ENCODE results near the gene LRP1B.
A peak's percentile ranks its signal among the peaks of the same experiment; 100 is the strongest.

LRP1B gene

GRCh38 chr2:141943918-141944317, 186.9 kb downstream of the LRP1B start:
- no peak for DNase-seq

DNA sequence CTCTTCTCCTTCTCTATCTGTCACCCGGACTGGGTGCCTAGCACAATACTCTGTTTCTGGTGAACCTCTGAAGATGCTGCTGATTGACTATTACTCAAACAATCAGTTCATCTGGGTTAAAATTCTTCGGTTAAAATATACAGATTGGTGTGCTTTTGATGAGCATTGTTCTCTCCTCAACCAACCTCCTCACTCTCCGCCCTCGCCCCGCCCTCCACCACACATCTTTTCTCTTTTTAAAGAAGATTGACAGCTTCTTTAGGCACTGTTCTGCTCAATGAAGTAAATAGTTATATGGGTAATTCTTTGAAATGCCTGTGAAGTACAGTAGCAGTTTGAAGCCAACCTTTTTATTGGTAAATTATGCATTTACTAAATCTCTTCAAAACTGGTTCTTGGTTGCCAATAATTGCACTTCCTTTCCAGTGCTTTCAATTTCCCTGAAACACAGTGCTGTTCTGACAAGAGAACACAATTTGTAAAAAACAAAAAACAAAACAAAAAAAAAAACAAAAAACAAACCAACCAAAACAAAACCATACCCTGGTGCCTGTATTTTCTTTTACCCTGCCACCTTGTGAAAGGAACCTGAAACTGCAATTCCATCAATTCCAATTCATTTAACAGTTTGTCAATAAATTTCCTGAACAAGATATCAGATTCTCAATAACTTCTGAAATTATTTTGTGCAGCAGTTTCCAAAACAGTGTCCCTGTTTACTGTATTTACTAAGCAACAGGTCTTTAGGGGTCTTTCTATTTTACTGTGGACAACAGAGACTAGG, 188.6 kb downstream of the LRP1B start:
- no peak for DNase-seq

DNA sequence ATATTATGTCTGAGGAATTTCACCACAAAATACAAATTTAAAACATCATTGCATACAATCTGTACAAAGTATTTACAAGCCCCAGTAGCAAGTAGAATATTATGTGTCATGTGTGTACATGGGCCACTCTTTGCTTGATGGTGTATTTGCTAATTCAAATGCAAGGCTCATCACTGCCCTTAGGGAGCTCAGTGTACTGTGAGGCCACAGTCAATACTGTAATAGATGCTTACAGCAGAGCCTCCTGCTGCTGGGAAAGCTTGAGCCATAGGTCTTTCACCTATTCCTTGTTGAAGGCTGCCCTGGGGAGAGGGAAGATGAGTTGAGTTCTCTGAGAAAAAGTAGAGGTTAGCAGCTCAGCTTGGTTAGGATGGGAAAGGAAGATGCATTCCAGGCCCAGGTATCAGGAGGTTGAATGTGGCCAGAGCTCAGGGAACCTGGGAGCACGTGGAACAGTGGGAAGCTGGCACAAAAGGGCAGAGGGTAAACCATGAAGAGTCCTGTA, 189.6 kb downstream of the LRP1B start:
- peak in 1 of 2 experiments; percentile 1 for DNase-seq

GRCh38 chr2:141940709-141941108, 190.1 kb downstream of the LRP1B start:
- DNase-seq: no peak

DNA sequence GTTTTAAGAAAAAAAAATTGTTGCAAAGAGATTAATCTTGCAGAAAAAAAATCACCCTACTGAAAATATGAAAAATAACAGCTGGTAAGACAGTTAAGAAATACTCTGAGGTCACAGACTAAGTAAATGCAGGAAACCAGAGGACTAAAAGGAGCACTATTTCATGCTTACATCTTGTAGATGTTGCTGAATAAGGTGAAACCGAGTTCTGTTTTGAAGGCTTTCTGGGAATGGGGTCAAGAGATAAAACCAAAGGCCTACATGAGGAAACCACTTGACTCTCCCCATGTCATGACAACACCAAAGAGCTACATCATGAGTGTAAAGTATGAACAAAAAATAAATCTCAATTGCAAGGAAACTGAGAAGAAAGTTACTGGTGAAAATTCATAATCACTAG, 197.6 kb downstream of the LRP1B start:
- no peak for DNase-seq

- DNase-seq: no peak
Measured at GRCh38 chr2:141932261-141932660, 198.6 kb downstream of the LRP1B start.

DNA sequence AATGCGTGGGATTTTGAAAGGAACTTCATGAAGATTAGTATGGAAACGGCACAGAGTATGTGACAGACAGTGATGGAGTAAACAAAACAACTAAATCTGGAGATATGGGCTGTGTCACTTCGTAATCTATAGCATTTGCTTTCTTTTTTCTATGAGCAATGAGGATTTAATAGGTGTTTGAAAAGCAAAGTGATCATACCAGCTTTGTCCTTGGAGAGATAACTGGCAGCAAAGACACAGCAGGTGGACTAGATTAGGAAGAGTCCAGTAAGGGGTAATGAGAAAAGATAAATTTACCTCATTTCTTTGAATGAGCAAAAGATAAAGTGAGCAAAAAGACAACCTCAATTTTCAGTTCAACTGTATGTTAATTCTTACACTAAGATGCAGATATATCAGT, 199.0 kb downstream of the LRP1B start:
- peak in 1 of 2 experiments; percentile 10 for DNase-seq

GRCh38 chr2:141930803-141931202, 200.0 kb downstream of the LRP1B start:
- DNase-seq: no peak

- DNase-seq: no peak
Measured at GRCh38 chr2:141929331-141930252, 201.2 kb downstream of the LRP1B start.

- DNase-seq: no peak
Measured at GRCh38 chr2:141928476-141928875, 202.3 kb downstream of the LRP1B start.

DNA sequence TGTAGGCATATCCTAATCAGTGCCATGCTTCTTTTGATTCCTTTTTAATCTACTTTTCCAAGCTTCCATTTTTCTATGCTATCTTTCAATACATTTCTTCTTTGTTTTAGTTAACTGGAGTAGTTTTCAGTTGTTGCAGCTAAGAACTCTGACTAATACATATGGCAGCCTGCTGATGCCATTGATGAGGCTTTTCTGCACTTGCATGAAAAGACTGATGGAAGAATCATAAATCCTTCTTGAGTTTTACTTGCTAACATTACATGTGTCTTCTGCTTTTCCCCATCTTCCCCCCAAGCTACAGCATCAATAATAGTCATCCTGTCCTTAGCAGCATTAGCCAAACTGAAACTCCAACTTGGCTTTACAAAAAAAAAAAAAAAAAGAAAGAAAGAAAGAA, 203.3 kb downstream of the LRP1B start:
- no peak for DNase-seq

GRCh38 chr2:141925511-141925910, 205.3 kb downstream of the LRP1B start:
- DNase-seq: no peak

- no peak for DNase-seq
Measured at GRCh38 chr2:141923657-141924056, 207.2 kb downstream of the LRP1B start.

GRCh38 chr2:141911485-141912066, 219.2 kb downstream of the LRP1B start:
- DNase-seq: peak in 1 of 2 experiments; percentile 1

DNA sequence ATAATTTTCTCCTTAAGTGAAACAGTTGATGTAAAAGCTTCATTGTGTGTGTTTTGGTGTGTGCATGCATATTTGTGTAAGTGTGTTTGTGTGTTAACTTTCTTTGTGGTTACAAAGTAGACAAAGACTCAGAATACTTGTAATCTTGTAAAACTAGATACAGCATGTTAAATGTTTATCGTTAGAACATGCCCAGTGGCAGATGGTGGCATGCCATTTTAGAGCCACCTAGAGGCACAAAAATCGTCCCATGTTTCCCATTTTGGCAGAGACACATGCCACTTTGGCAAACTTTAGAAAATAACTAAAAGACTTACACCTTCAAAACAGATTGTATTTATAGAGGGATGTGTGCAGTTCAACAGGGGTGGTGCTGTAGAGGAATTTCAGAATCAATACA, 224.1 kb downstream of the LRP1B start:
- no peak for DNase-seq

DNA sequence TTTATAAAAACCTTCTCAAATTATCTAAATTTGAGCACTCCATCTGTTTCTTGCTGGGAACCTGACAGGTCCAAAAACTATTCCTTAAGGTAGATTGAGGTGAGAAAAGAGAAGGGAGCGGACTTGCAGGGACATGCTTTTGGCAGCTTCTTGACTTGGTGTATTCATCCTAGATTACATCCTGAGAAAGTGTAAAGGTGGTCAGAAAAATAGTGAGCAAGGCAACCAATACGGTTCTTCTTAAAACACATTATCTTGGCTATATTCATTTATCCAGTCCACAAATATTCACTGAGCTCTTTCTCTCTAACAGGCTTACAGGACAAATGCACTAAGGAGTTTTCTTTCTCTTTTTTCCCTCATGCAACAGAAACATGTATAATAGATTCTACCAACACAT, 230.0 kb downstream of the LRP1B start:
- DNase-seq: no peak

DNA sequence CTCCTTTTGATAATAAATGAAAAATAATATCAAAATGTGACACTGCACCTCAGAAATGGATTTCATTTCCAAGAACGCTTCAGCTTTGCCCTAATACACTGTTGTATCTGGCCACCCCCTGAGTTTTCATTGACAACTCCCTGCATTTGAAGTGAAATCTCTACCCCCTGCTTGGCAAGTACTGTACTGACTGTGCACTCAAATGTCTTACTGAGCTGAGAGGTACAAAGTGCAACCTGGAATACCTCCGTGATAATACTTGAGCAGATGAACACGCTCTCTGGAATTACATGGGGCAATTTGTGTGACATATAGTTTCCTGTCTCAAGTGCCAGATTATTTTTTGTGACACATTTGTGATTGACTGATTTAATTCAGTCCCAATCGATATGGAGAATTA, 231.1 kb downstream of the LRP1B start:
- DNase-seq: no peak

GRCh38 chr2:141889788-141890187, 241.0 kb downstream of the LRP1B start:
- DNase-seq: no peak

DNA sequence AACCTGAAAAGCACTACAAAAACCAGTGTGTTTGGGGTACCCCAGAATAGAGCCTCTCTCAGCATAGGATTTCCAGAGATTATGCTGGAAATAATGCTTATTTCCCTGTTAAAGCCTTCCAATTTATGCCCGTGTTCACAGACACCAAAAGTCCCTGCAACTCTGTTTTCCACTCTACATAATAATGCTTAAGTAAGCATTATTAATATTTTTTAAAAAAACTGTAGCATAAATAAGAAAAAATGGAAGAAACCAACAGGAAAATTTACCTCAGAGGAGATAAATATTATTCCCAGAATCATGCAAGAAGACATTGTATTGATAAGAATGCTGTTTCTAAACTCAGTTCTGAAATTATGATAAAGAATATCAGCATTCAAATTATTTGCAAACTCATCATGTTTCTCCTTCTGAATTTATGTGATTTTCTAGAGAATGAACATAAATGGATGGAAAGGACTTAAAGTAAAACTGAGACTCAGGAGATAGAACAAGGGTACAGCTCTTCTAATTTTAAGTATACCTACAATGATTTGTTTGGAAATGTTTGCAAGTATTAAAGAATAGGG, 241.7 kb downstream of the LRP1B start:
- no peak for DNase-seq

DNA sequence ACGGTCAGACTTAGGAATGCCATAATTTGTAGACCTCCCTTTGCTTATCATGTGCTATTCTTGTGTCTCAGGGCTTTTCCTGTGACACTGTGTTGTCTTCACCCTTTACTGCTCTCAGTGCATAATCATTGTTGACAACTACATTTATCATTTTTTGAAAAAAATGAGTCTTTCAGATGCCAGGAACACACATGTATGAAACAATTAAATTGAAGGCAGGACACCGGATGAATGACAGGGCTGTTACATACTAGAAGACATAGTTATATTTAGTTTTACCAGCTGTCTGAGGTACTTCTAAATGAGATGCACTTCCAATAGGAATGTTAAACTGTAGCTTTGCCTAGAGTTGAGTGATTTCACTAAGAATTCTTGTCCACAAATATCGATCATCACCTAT, 243.5 kb downstream of the LRP1B start:
- no peak for DNase-seq

GRCh38 chr2:141878016-141878415, 252.8 kb downstream of the LRP1B start:
- no peak for DNase-seq

GRCh38 chr2:141871913-141872634, 258.7 kb downstream of the LRP1B start:
- no peak for DNase-seq
